ENCODE measurements around the gene AUTS2. TPM values are rescaled to one million over a fixed set of nuclear protein-coding genes. Genes with fewer than 3 reads are reported as not detected.
A peak's percentile ranks its signal among the peaks of the same experiment; 100 is the strongest.

The AUTS2 gene
- total RNA-seq, 1 donor from 2014 or later, result 2.1 TPM

GRCh38 chr7:70770154-70770553, 1171.9 kb downstream of the AUTS2 start:
- Mint-ChIP-seq H3K9me3 (no peaks in the 10 kb centered on the region), H3K27me3 (no peaks in the 10 kb centered on the region), H3K27ac (no peak overlapping the region), H3K4me1 (no peaks in the 10 kb centered on the region), H3K4me3 (no peak overlapping the region), H3K36me3 (ENCODE audit: low read depth) (no peaks in the 10 kb centered on the region)
- no peak for DNase-seq
- intact Hi-C loops (cut with micrococcal nuclease), result no loop called here

DNA sequence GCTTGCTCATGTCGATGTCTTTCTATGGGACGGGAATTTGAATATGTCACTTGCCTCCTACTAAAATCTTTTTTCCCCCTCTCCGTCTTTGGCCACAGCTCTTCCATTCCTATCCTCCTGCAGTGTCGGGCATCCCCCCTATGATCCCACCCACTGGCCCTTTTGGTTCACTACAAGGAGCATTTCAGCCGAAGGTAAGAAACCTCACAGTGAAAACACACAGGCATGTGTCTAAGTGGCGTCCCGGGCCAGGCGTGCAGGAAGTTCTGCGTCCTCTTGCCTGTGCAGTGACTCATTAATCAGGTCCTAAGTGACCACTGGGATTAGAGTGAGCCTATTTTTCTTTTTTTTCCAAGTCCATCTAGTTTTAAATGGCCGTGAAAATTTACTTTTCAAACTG, 1173.2 kb downstream of the AUTS2 start:
- intact Hi-C loops (cut with micrococcal nuclease), result no loop called here
- no peaks in the 10 kb centered on the region for H3K27me3 Mint-ChIP-seq
- DNase-seq, result no peak
- H3K36me3 Mint-ChIP-seq (ENCODE audit: low read depth), result no peaks in the 10 kb centered on the region
- no peak overlapping the region for H3K27ac Mint-ChIP-seq
- H3K9me3 Mint-ChIP-seq, result peaks cover 4% of the 10 kb centered on the region
- H3K4me1 Mint-ChIP-seq, result peaks cover 3% of the 10 kb centered on the region
- H3K4me3 Mint-ChIP-seq, result no peak overlapping the region

DNA sequence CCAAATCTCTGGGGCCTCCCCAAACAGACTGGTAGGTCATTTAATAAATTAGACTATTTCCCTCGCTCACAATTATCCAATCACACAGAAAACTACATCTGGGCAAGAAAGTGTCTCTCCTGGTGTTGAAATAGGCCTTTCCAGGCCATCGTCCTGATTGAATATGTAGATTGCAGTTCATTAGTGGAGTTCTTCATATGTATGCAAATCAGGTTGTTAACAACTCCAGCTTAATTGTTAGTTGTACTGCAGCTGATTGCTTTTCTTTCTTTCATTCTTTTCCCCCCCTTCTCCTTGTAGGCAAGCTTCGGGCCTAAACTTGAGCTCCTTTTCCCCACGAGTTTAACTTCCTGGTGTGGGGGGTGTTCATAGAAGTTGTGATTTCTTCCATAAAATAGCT, 1174.6 kb downstream of the AUTS2 start:
- Mint-ChIP-seq H3K9me3 (peaks cover 4% of the 10 kb centered on the region), H3K4me1 (peaks cover 7% of the 10 kb centered on the region), H3K4me3 (no peak overlapping the region), H3K27ac (no peak overlapping the region), H3K36me3 (ENCODE audit: low read depth) (no peaks in the 10 kb centered on the region), H3K27me3 (no peaks in the 10 kb centered on the region)
- DNase-seq, result no peak
- intact Hi-C loops (cut with micrococcal nuclease), result no loop called here

DNA sequence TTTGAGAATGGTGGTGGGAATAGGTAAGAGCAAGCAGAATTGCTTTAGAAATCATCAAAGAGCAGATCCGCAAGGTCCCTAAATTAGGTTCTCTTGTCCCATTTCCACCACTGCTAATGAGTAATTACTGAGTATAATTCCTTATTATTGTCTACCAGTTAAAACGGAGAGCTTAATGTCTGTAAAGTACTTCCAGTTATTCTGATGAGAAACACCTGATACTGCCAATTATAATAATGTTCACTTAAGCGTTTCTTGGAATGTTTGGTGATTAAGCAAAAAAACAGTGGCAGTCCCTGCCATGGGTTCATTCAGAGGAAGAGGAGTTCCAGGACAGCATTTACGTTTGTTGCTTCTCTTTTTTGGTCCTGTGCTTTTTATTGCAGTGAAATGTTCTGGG, 1175.1 kb downstream of the AUTS2 start:
- peaks cover 4% of the 10 kb centered on the region for H3K9me3 Mint-ChIP-seq
- H3K27me3 Mint-ChIP-seq, result no peaks in the 10 kb centered on the region
- H3K4me1 Mint-ChIP-seq, result peaks cover 7% of the 10 kb centered on the region
- no peak overlapping the region for H3K4me3 Mint-ChIP-seq
- H3K27ac Mint-ChIP-seq, result no peak overlapping the region
- intact Hi-C loops (cut with micrococcal nuclease), result no loop called here
- DNase-seq, result no peak
- H3K36me3 Mint-ChIP-seq (ENCODE audit: low read depth), result no peaks in the 10 kb centered on the region

DNA sequence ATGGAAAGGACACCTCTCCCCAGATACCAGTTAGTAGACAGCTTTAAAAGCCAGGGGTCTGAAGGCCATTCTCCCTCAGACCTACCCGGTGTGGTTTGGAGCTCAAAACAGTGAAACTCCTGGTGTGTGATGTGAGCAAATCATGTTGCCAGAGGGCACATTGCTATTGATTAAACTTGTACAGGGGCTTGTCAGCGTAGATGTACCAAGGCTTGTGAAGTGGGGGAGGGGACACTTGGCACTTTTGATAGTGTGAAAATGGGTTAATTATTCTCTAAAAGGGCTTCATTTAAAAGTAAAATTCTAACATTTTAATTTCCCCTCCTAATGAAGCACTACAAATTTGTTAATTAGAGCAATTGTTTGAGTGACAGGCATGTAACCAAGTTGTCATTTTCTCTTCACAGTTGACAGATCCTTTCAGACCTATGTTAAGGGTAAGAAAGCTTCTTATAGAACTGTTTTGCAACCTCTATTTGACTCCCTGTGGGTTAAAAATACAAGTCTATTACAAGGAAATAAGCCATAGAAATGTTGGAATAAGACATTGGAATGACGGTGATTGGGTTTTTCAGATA, 1176.8 kb downstream of the AUTS2 start:
- Mint-ChIP-seq H3K4me3 (no peak overlapping the region), H3K9me3 (peaks cover 4% of the 10 kb centered on the region), H3K27ac (no peak overlapping the region), H3K27me3 (no peaks in the 10 kb centered on the region), H3K36me3 (ENCODE audit: low read depth) (no peaks in the 10 kb centered on the region), H3K4me1 (peaks cover 15% of the 10 kb centered on the region)
- intact Hi-C loops (cut with micrococcal nuclease), result no loop called here
- no peak for DNase-seq

- H3K36me3 Mint-ChIP-seq (ENCODE audit: low read depth), result no peaks in the 10 kb centered on the region
- H3K27me3 Mint-ChIP-seq, result no peaks in the 10 kb centered on the region
- no peak overlapping the region for H3K27ac Mint-ChIP-seq
- no peak overlapping the region for H3K4me3 Mint-ChIP-seq
- DNase-seq, result no peak
- intact Hi-C loops (cut with micrococcal nuclease), result no loop called here
- H3K9me3 Mint-ChIP-seq, result peaks cover 4% of the 10 kb centered on the region
- H3K4me1 Mint-ChIP-seq, result peaks cover 15% of the 10 kb centered on the region
Measured at GRCh38 chr7:70775570-70776156, 1177.4 kb downstream of the AUTS2 start.

- peaks cover 15% of the 10 kb centered on the region for H3K4me1 Mint-ChIP-seq
- peak overlapping the region; percentile 76 for H3K27ac Mint-ChIP-seq
- DNase-seq, result peak; percentile 69
- H3K4me3 Mint-ChIP-seq, result peak overlapping the region; percentile 38
- H3K36me3 Mint-ChIP-seq (ENCODE audit: low read depth), result no peaks in the 10 kb centered on the region
- no peaks in the 10 kb centered on the region for H3K27me3 Mint-ChIP-seq
- peaks cover 4% of the 10 kb centered on the region for H3K9me3 Mint-ChIP-seq
- intact Hi-C loops (cut with micrococcal nuclease), result no loop called here
Measured at GRCh38 chr7:70776627-70777101, 1178.4 kb downstream of the AUTS2 start.

DNA sequence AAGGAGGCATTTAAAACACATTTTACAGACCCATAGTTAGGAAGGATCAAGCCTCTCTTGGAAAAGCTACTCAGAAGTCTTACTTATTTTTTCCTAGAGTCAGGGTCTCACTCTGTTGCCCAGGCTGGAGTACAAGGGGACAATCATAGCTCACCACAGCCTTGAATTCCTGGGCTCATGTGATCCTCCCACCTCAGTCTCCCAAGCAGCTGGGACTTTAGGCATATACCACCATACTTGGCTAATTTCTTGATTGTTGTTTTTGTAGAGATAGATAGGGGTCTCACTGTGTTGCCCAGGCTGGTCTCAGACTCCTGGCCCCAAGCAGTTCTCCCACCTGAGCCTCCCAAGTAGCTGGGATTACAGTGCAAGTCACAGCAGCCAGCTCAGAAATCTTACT, 1179.0 kb downstream of the AUTS2 start:
- Mint-ChIP-seq H3K27me3 (no peaks in the 10 kb centered on the region), H3K4me1 (peaks cover 15% of the 10 kb centered on the region), H3K27ac (peak overlapping the region; percentile 76), H3K4me3 (peak overlapping the region; percentile 38), H3K9me3 (peaks cover 4% of the 10 kb centered on the region), H3K36me3 (ENCODE audit: low read depth) (no peaks in the 10 kb centered on the region)
- intact Hi-C loops (cut with micrococcal nuclease), result no loop called here
- DNase-seq, result no peak

DNA sequence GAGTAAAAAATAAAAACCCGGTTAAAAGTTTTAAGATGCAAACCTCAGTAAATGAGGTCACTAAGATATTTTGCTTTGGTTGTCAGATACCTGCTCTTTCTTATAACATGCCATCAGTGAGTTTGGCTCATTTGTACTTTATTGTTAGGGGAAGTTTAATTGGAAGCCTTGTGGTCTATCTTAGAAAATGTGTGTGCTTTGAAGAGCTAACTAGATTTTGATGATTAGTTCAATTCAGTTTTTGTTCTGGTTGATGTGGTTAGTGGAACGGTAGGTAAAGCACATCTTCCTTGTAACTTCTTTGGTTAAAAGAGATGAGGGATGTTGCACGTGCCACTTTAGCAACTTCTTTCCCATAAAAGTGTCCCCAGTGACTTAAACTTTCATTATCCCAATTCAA, 1180.3 kb downstream of the AUTS2 start:
- no peak for DNase-seq
- H3K9me3 Mint-ChIP-seq, result peaks cover 4% of the 10 kb centered on the region
- H3K27me3 Mint-ChIP-seq, result no peaks in the 10 kb centered on the region
- H3K4me3 Mint-ChIP-seq, result no peak overlapping the region
- H3K4me1 Mint-ChIP-seq, result peaks cover 15% of the 10 kb centered on the region
- H3K27ac Mint-ChIP-seq, result no peak overlapping the region
- no peaks in the 10 kb centered on the region for H3K36me3 Mint-ChIP-seq (ENCODE audit: low read depth)
- intact Hi-C loops (cut with micrococcal nuclease), result no loop called here

GRCh38 chr7:70779321-70779720, 1181.0 kb downstream of the AUTS2 start:
- Mint-ChIP-seq H3K4me1 (peaks cover 15% of the 10 kb centered on the region), H3K36me3 (ENCODE audit: low read depth) (no peaks in the 10 kb centered on the region), H3K27ac (no peak overlapping the region), H3K27me3 (no peaks in the 10 kb centered on the region), H3K4me3 (peak overlapping the region; percentile 70), H3K9me3 (peaks cover 4% of the 10 kb centered on the region)
- peak; percentile 58 for DNase-seq
- intact Hi-C loops (cut with micrococcal nuclease), result no loop called here

DNA sequence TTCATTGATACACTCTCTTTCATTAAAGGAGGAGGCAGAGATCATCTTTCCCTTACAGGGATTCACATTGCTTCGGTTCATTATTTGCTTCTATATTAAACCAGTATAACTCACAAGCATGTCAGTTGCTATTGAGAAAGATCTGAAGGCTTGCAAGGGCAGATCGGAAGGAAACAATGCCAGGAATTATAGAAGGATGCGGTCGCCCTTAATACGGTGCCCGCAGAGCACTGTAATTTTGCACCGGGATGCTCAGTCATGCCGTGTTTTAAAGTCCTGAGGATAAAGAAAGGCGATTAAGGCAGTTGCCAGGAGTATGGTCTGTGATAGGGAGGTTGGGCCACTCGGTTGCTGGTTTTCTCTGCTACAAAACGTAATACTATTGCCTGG, 1183.6 kb downstream of the AUTS2 start:
- Mint-ChIP-seq H3K9me3 (no peaks in the 10 kb centered on the region), H3K27me3 (no peaks in the 10 kb centered on the region), H3K36me3 (ENCODE audit: low read depth) (no peaks in the 10 kb centered on the region), H3K4me1 (peaks cover 10% of the 10 kb centered on the region), H3K4me3 (no peak overlapping the region), H3K27ac (no peak overlapping the region)
- no peak for DNase-seq
- intact Hi-C loops (cut with micrococcal nuclease), result no loop called here

GRCh38 chr7:70782796-70783195, 1184.5 kb downstream of the AUTS2 start:
- H3K4me1 Mint-ChIP-seq, result peaks cover 8% of the 10 kb centered on the region
- H3K36me3 Mint-ChIP-seq (ENCODE audit: low read depth), result no peaks in the 10 kb centered on the region
- H3K27ac Mint-ChIP-seq, result no peak overlapping the region
- H3K9me3 Mint-ChIP-seq, result no peaks in the 10 kb centered on the region
- H3K27me3 Mint-ChIP-seq, result no peaks in the 10 kb centered on the region
- H3K4me3 Mint-ChIP-seq, result no peak overlapping the region
- no peak for DNase-seq
- intact Hi-C loops (cut with micrococcal nuclease), result no loop called here

DNA sequence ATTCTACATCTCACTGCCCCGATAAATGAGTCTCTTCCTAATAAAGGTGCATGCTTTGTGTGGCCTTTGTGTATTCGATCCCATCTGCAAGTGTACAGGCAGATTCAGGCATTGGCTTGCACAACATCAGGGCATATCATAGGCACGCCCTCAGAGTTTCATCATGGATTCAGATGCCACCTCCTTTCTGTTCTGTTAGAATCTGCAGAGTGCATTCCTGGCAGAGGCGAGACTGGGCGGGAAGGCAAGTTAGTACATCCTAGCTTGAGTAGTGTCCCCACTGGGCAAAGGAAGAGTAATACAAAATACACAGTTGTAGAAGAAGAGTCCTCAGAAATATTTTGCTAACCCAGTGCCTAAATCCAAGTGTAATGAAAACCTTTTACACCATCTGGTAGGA, 1187.2 kb downstream of the AUTS2 start:
- no peak for DNase-seq
- no peaks in the 10 kb centered on the region for H3K36me3 Mint-ChIP-seq (ENCODE audit: low read depth)
- intact Hi-C loops (cut with micrococcal nuclease), result no loop called here
- H3K27me3 Mint-ChIP-seq, result no peaks in the 10 kb centered on the region
- no peak overlapping the region for H3K4me3 Mint-ChIP-seq
- H3K9me3 Mint-ChIP-seq, result no peaks in the 10 kb centered on the region
- no peak overlapping the region for H3K27ac Mint-ChIP-seq
- H3K4me1 Mint-ChIP-seq, result no peaks in the 10 kb centered on the region

- no peak overlapping the region for H3K27ac Mint-ChIP-seq
- peaks cover 1% of the 10 kb centered on the region for H3K9me3 Mint-ChIP-seq
- H3K27me3 Mint-ChIP-seq, result no peaks in the 10 kb centered on the region
- no peaks in the 10 kb centered on the region for H3K4me1 Mint-ChIP-seq
- H3K36me3 Mint-ChIP-seq (ENCODE audit: low read depth), result no peaks in the 10 kb centered on the region
- intact Hi-C loops (cut with micrococcal nuclease), result no loop called here
- DNase-seq, result no peak
- no peak overlapping the region for H3K4me3 Mint-ChIP-seq
Measured at GRCh38 chr7:70786076-70786475, 1187.8 kb downstream of the AUTS2 start.

DNA sequence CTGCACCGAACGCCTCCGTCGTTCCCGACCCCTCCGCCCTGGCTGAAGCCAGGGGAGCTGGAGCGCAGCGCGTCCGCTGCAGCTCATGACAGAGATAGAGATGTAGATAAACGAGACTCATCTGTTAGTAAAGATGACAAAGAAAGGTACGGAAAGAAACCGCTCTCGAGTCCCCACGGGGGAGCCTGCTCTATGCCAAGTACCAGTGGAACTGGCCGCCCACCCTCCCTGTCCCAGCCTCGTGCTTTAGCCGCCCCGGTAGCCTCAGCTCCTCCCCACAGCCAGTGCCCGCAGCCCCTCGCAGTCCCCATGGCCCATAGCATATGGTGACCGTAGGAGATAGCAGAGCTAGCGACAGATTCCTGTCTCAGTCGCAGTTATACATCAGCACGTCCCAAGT, 1189.0 kb downstream of the AUTS2 start:
- H3K27me3 Mint-ChIP-seq, result no peaks in the 10 kb centered on the region
- peak overlapping the region; percentile 31 for H3K27ac Mint-ChIP-seq
- intact Hi-C loops (cut with micrococcal nuclease), result no loop called here
- H3K4me1 Mint-ChIP-seq, result no peaks in the 10 kb centered on the region
- peak overlapping the region; percentile 18 for H3K4me3 Mint-ChIP-seq
- no peaks in the 10 kb centered on the region for H3K36me3 Mint-ChIP-seq (ENCODE audit: low read depth)
- no peak for DNase-seq
- peaks cover 3% of the 10 kb centered on the region for H3K9me3 Mint-ChIP-seq

Data from activated CD4-positive, alpha-beta T cell treated with anti-CD3 and anti-CD28 coated beads, Interleukin-2, amount 10 ng/mL, durations not matched to agents 24 days and 14 days (primary cell).